CD8-positive, alpha-beta memory T cell (primary cell): Measurements from ENCODE around the gene GRIPAP1. TPM values are rescaled to one million over a fixed set of nuclear protein-coding genes. Genes with fewer than 3 reads are reported as not detected.

Experiments
- CTCF ChIA-PET: fragments of 350-600 bp; sonication (Branson Sonifier 250); formaldehyde crosslinking; loops from one replicate; lab custom pipeline; 2021; ENCODE audit warnings: antibody characterized with exemption; lab: Charles Lee
- POLR2A ChIA-PET: fragments of 350-600 bp; sonication (Branson Sonifier 250); formaldehyde crosslinking; loops from one replicate; lab custom pipeline; 2021; ENCODE audit warnings: antibody characterized with exemption; lab: Charles Lee
- DNase-seq, 5 donors: peaks; one replicate each; pipeline versions ENCODE4 v3.0.0 to v3.0.0-alpha.2; 2020 to 2022; ENCODE audit warnings: mixed read lengths in 1 of 5
- H3K27ac ChIP-seq: one replicate; pipeline ENCODE4 v1.7.0; 2013; ENCODE audit warnings: low read depth, mild to moderate bottlenecking, low read length, moderate library complexity
- H3K27me3 ChIP-seq: 2 replicates; pipeline ENCODE4 v1.7.0; 2013; ENCODE audit warnings: low read length, mild to moderate bottlenecking; ENCODE audit not compliant: insufficient read depth, poor library complexity, severe bottlenecking
- H3K36me3 ChIP-seq: 2 replicates; pipeline ENCODE4 v1.7.0; 2013; ENCODE audit warnings: mild to moderate bottlenecking, low read length, moderate library complexity; ENCODE audit not compliant: insufficient read depth
- H3K4me1 ChIP-seq: 2 replicates; pipeline ENCODE4 v1.7.0; 2013; ENCODE audit warnings: mild to moderate bottlenecking, low read length, moderate library complexity; ENCODE audit not compliant: insufficient read depth
- H3K4me3 ChIP-seq: 2 replicates; pipeline ENCODE4 v1.7.0; 2013; ENCODE audit warnings: mild to moderate bottlenecking, low read length
- H3K9me3 ChIP-seq: 2 replicates; pipeline ENCODE4 v1.7.0; 2013; ENCODE audit warnings: mild to moderate bottlenecking, low read length
- H3K27ac Mint-ChIP-seq, 8 donors: one replicate each; pipeline ENCODE4 v1.8.0; 2020 to 2021; ENCODE audit warnings: mixed read lengths in 8 of 8, mild to moderate bottlenecking in 6 of 8, inconsistent platforms in 3 of 8, moderate library complexity in 3 of 8
- H3K27me3 Mint-ChIP-seq, 2 donors: one replicate each; pipeline ENCODE4 v1.8.0; 2020 to 2021; ENCODE audit warnings: mixed read lengths in 2 of 2, mild to moderate bottlenecking in 1 of 2, moderate library complexity in 1 of 2
- H3K36me3 Mint-ChIP-seq, 3 donors: one replicate each; pipeline ENCODE4 v1.8.0; 2020 to 2021; ENCODE audit warnings: mixed read lengths in 3 of 3, inconsistent platforms in 1 of 3, mild to moderate bottlenecking in 1 of 3
- H3K4me1 Mint-ChIP-seq, 3 donors: one replicate each; pipeline ENCODE4 v1.8.0; 2020 to 2021; ENCODE audit warnings: mixed read lengths in 3 of 3, inconsistent platforms in 1 of 3, mild to moderate bottlenecking in 1 of 3
- H3K4me3 Mint-ChIP-seq, 7 donors: one replicate each; pipeline ENCODE4 v1.8.0; 2020 to 2021; ENCODE audit warnings: mixed read lengths in 7 of 7, mild to moderate bottlenecking in 6 of 7, moderate library complexity in 4 of 7, inconsistent platforms in 2 of 7
- H3K9me3 Mint-ChIP-seq, 5 donors: one replicate each; pipeline ENCODE4 v1.8.0; 2020 to 2022; ENCODE audit warnings: mixed read lengths in 5 of 5, mild to moderate bottlenecking in 3 of 5, moderate library complexity in 2 of 5, inconsistent platforms in 1 of 5
- polyA plus RNA-seq: library from polyadenylated mRNA; unstranded; fragments of 300-500 nt; fragmentation: Illumina TruSeq; gene quantifications from one replicate; pipeline ENCODE4 v1.2.3, GENCODE V29; 2021
- total RNA-seq, 2 experiments: library from RNA; stranded (reverse); gene quantifications; one replicate each; pipeline ENCODE4 v1.2.3, GENCODE V29; 2021

Gene GRIPAP1
- total and polyA plus RNA-seq, 3 experiments from 2014 or later: 21.2 to 57.7 (median 56.8) TPM

DNA sequence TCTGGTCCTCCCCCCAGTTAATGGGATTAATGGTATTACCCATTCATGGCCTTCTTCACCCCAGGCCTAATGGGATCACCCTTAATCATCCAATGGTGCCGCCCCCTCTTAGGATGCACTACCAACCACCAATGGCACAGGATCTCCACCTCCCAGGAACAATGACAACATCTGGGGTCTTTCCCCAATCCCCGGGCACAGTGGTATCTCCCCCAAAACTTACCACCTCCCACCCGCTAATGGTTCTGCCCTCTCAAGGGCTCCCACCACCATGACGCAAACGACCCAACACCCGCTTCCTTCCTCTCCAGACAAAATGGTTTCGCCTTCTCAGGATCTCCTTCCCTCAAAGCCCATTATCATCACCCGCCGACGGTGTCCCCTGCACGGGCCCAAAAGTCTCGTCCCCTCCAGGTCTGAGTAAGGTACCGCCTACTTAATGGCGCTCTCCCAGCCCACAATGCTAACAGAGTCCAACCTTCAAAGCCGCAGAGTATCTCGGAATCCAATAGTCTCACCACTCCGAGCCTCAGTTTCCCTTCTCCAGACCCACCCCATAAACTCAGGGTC lies 458 bp downstream of the GRIPAP1 start:
- Mint-ChIP-seq H3K27ac (peak overlapping the region; percentile 90 to 100 (median 99)), H3K9me3 (no peaks in the 10 kb centered on the region), H3K36me3 (peaks cover 5 to 34% (median 6%) of the 10 kb centered on the region in 3 donors), H3K27me3 (peaks cover 0 to 13% of the 10 kb centered on the region in 2 donors), H3K4me1 (peaks cover 31 to 46% (median 32%) of the 10 kb centered on the region in 3 donors), H3K4me3 (peak overlapping the region; percentile 94 to 100 (median 98))
- peak; percentile 49 to 79 (median 71) for DNase-seq
- Histone ChIP-seq H3K9me3 (no peaks in the 10 kb centered on the region), H3K4me1 (peaks cover 15% of the 10 kb centered on the region), H3K27me3 (no peaks in the 10 kb centered on the region), H3K27ac (peak overlapping the region; percentile 95), H3K4me3 (peak overlapping the region; percentile 82), H3K36me3 (peaks cover 15% of the 10 kb centered on the region)
- POLR2A ChIA-PET: interaction anchor here (0.6 to 1.7 kb wide), 5 partner anchors 9 to 200 kb away, joined by 3 to 5 read pairs (median 4); partner anchors contain the start of genes HDAC6 and SLC35A2
- CTCF ChIA-PET: no interaction called here

- peaks cover 5 to 42% (median 6%) of the 10 kb centered on the region in 3 donors for H3K36me3 Mint-ChIP-seq
- peak overlapping the region; percentile 82 for H3K4me3 ChIP-seq
- H3K4me1 Mint-ChIP-seq: peaks cover 31 to 47% (median 32%) of the 10 kb centered on the region in 3 donors
- no peaks in the 10 kb centered on the region for H3K9me3 ChIP-seq
- ChIA-PET CTCF (no interaction called here), POLR2A (no interaction called here)
- H3K27me3 ChIP-seq: no peaks in the 10 kb centered on the region
- H3K27me3 Mint-ChIP-seq: peaks cover 0 to 14% of the 10 kb centered on the region in 2 donors
- no peak for DNase-seq
- peaks cover 15% of the 10 kb centered on the region for H3K36me3 ChIP-seq
- peak overlapping the region; percentile 23 to 98 (median 94) for H3K4me3 Mint-ChIP-seq
- H3K27ac Mint-ChIP-seq: peak overlapping the region in 4 of 8 donors; percentile 83 to 99 (median 98)
- H3K4me1 ChIP-seq: peaks cover 15% of the 10 kb centered on the region
- no peak overlapping the region for H3K27ac ChIP-seq
- H3K9me3 Mint-ChIP-seq: no peaks in the 10 kb centered on the region
Observed at GRCh38 chrX:49000636-49001035, 1.4 kb downstream of the GRIPAP1 start.

DNA sequence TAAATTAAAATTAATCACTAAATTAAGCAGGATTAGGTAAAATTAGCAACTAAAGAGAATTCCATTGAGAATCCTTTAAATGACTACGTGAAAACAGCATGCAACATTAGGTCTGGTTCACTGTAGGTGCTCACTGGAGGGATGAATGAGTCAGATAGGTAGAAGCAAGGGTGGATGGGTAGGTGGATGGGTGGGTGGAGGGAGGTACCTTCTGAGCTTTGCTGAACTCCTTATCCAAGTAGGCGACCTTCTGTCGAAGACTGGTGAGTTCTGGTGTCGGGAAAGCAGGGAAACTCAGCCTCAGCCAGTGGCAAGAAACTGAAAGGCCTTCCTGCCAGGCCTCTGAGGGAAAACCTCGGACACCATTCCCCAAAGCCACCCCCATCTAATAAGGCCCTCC lies 3.0 kb downstream of the GRIPAP1 start:
- peaks cover 22% of the 10 kb centered on the region for H3K36me3 ChIP-seq
- H3K27me3 ChIP-seq: no peaks in the 10 kb centered on the region
- peaks cover 15% of the 10 kb centered on the region for H3K4me1 ChIP-seq
- H3K4me3 ChIP-seq: no peak overlapping the region
- H3K9me3 ChIP-seq: no peaks in the 10 kb centered on the region
- Mint-ChIP-seq H3K4me1 (peaks cover 31 to 51% (median 32%) of the 10 kb centered on the region in 3 donors), H3K4me3 (no peak overlapping the region), H3K9me3 (peaks cover 0 to 4% (median 0%) of the 10 kb centered on the region in 5 donors), H3K27me3 (peaks cover 0 to 16% of the 10 kb centered on the region in 2 donors), H3K36me3 (peaks cover 5 to 52% (median 6%) of the 10 kb centered on the region in 3 donors), H3K27ac (peak overlapping the region in 1 of 8 donors; percentile 32)
- H3K27ac ChIP-seq: no peak overlapping the region
- CTCF ChIA-PET: no interaction called here
- DNase-seq: no peak
- POLR2A ChIA-PET: interaction anchor here (0.6 kb wide), 1 partner anchor 112 kb away, joined by 4 read pairs; no protein-coding TSS in a partner anchor

- H3K4me3 Mint-ChIP-seq: peak overlapping the region in 2 of 7 donors; percentile 51 to 82
- peaks cover 28 to 47% (median 29%) of the 10 kb centered on the region in 3 donors for H3K4me1 Mint-ChIP-seq
- Histone ChIP-seq H3K27ac (no peak overlapping the region), H3K36me3 (peaks cover 22% of the 10 kb centered on the region), H3K9me3 (no peaks in the 10 kb centered on the region), H3K4me1 (peaks cover 15% of the 10 kb centered on the region), H3K4me3 (no peak overlapping the region), H3K27me3 (no peaks in the 10 kb centered on the region)
- ChIA-PET POLR2A (no interaction called here), CTCF (no interaction called here)
- peaks cover 0 to 4% (median 0%) of the 10 kb centered on the region in 5 donors for H3K9me3 Mint-ChIP-seq
- peak overlapping the region in 1 of 8 donors; percentile 77 for H3K27ac Mint-ChIP-seq
- no peak for DNase-seq
- peaks cover 0 to 16% of the 10 kb centered on the region in 2 donors for H3K27me3 Mint-ChIP-seq
- H3K36me3 Mint-ChIP-seq: peaks cover 5 to 58% (median 6%) of the 10 kb centered on the region in 3 donors
Observed at GRCh38 chrX:48998391-48998790, 3.7 kb downstream of the GRIPAP1 start.

GRCh38 chrX:48997865-48998264 lies 4.2 kb downstream of the GRIPAP1 start:
- Histone ChIP-seq H3K9me3 (no peaks in the 10 kb centered on the region), H3K36me3 (peaks cover 22% of the 10 kb centered on the region), H3K27me3 (no peaks in the 10 kb centered on the region), H3K27ac (no peak overlapping the region), H3K4me3 (no peak overlapping the region), H3K4me1 (peaks cover 15% of the 10 kb centered on the region)
- POLR2A ChIA-PET: no interaction called here
- peak overlapping the region in 2 of 8 donors; percentile 41 to 68 for H3K27ac Mint-ChIP-seq
- peaks cover 5 to 63% (median 6%) of the 10 kb centered on the region in 3 donors for H3K36me3 Mint-ChIP-seq
- CTCF ChIA-PET: no interaction called here
- H3K4me3 Mint-ChIP-seq: peak overlapping the region in 2 of 7 donors; percentile 10 to 40
- DNase-seq: no peak
- H3K27me3 Mint-ChIP-seq: peaks cover 0 to 16% of the 10 kb centered on the region in 2 donors
- H3K9me3 Mint-ChIP-seq: peaks cover 0 to 4% (median 0%) of the 10 kb centered on the region in 5 donors
- peaks cover 28 to 47% (median 29%) of the 10 kb centered on the region in 3 donors for H3K4me1 Mint-ChIP-seq

- Mint-ChIP-seq H3K4me1 (peaks cover 26 to 47% (median 29%) of the 10 kb centered on the region in 3 donors), H3K9me3 (peaks cover 0 to 4% (median 0%) of the 10 kb centered on the region in 5 donors), H3K27ac (peak overlapping the region in 2 of 8 donors; percentile 41 to 87), H3K36me3 (peaks cover 5 to 67% (median 6%) of the 10 kb centered on the region in 3 donors), H3K27me3 (peaks cover 0 to 16% of the 10 kb centered on the region in 2 donors), H3K4me3 (peak overlapping the region in 1 of 7 donors; percentile 40)
- H3K9me3 ChIP-seq: no peaks in the 10 kb centered on the region
- peaks cover 22% of the 10 kb centered on the region for H3K36me3 ChIP-seq
- ChIA-PET POLR2A (no interaction called here), CTCF (no interaction called here)
- H3K27ac ChIP-seq: no peak overlapping the region
- no peak overlapping the region for H3K4me3 ChIP-seq
- H3K27me3 ChIP-seq: no peaks in the 10 kb centered on the region
- no peak for DNase-seq
- H3K4me1 ChIP-seq: peaks cover 15% of the 10 kb centered on the region
Observed at GRCh38 chrX:48997455-48997854, 4.6 kb downstream of the GRIPAP1 start.

DNA sequence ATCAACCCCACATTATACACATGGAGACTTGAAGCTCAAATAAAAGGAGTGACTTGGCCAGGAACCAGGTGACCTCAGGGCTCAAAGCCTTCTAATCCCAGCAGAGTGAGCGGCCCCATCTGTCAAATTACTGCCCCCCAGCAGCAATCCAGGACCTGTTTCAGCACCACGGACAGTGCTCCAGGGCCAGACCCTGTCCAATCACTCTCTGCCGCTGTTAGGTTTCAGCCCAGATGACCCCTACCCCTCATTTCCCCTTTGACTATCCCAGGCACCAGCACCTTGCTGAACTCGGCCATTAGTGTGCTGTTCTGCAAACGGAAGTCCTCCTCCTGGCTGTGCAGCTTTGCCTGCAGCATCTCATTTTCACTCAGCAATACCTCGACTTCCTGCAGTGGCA lies 5.1 kb downstream of the GRIPAP1 start:
- ChIA-PET CTCF (interaction anchor here (1.0 kb wide), 1 partner anchor 25 kb away, joined by 4 read pairs; the partner anchor contains the start of gene KCND1), POLR2A (no interaction called here)
- Mint-ChIP-seq H3K27me3 (peaks cover 0 to 16% of the 10 kb centered on the region in 2 donors), H3K36me3 (peaks cover 5 to 69% (median 6%) of the 10 kb centered on the region in 3 donors), H3K27ac (peak overlapping the region in 2 of 8 donors; percentile 40 to 87), H3K9me3 (peaks cover 0 to 4% (median 0%) of the 10 kb centered on the region in 5 donors), H3K4me3 (peak overlapping the region in 1 of 7 donors; percentile 30), H3K4me1 (peaks cover 26 to 47% (median 29%) of the 10 kb centered on the region in 3 donors)
- H3K4me1 ChIP-seq: peaks cover 15% of the 10 kb centered on the region
- no peaks in the 10 kb centered on the region for H3K27me3 ChIP-seq
- H3K27ac ChIP-seq: no peak overlapping the region
- no peak overlapping the region for H3K4me3 ChIP-seq
- no peak for DNase-seq
- peaks cover 22% of the 10 kb centered on the region for H3K36me3 ChIP-seq
- H3K9me3 ChIP-seq: no peaks in the 10 kb centered on the region

- H3K9me3 ChIP-seq: no peaks in the 10 kb centered on the region
- no peak overlapping the region for H3K27ac ChIP-seq
- no peak for DNase-seq
- no peak overlapping the region for H3K4me3 ChIP-seq
- POLR2A ChIA-PET: interaction anchor here (1.7 kb wide), 1 partner anchor 10 kb away, joined by 3 read pairs; the partner anchor contains the start of gene GRIPAP1
- CTCF ChIA-PET: no interaction called here
- Mint-ChIP-seq H3K9me3 (peaks cover 0 to 4% (median 0%) of the 10 kb centered on the region in 5 donors), H3K4me3 (no peak overlapping the region), H3K27ac (no peak overlapping the region), H3K4me1 (peaks cover 0 to 12% (median 2%) of the 10 kb centered on the region in 3 donors), H3K36me3 (peaks cover 0 to 80% (median 2%) of the 10 kb centered on the region in 3 donors), H3K27me3 (peaks cover 0 to 11% of the 10 kb centered on the region in 2 donors)
- no peaks in the 10 kb centered on the region for H3K4me1 ChIP-seq
- H3K36me3 ChIP-seq: peaks cover 10% of the 10 kb centered on the region
- H3K27me3 ChIP-seq: no peaks in the 10 kb centered on the region
Observed at GRCh38 chrX:48992341-48992740, 9.7 kb downstream of the GRIPAP1 start.
